Kidney tubule cell (primary cell): ENCODE data around the gene C2orf42.
"Not testable (repeated sequence)": the region's sequence is repeated elsewhere in the genome, so short reads cannot be mapped to it uniquely, and the experiment has no call there.

Experiments used
- DNase-seq: peaks from one replicate; pipeline ENCODE4 v3.0.0-alpha.2; 2018; ENCODE audit warnings: low spot score

C2orf42 gene

DNA sequence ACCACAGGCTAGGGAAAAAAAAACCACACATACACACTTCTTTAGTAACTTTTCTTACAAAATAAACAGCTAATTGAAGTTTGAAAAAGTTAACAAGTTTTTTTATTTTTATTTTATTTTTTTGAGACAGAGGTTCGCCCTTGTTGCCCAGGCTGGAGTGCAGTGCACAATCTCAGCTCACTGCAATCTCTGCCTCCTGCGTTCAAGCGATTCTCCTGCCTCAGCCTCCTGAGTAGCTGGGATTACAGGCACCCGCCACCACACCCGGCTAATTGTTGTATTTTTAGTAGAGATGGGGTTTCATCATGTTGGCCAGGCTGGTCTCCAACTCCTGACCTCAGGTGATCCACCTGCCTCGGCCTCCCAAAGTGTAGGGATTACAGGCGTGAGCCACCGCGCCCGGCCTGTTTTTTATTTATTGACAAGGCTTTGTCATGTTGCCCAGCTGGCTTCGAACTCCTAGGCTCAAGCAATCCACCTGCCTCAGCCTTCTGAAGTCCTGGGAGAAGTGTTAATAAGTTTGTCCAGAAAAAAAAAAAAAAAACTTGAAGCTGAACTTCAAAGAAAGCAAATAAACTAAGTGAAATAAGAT is 21.1 kb downstream of the C2orf42 start:
- not testable (repeated sequence) for DNase-seq

DNA sequence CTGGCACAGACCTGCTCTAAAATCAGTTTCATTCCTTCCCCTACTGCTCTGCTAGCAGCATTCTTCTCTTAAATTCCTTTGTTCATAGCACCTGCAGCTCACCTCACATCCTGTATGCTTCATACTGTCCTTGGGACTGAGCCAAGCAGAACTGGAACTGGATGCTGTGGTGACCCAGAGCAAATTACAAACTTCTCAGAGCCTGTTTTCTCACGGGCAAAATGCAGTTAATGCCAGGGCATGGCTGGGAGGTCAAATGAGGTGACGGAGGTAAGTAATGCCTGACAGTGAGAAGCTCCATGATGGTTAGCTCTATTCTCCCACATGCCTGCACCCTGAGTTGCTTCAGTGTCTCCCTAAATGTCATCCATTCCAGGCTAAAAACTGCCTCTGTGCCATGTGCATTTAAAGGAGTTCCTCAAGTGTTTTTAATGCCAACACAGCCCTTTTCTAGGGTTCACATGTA is 29.7 kb downstream of the C2orf42 start:
- DNase-seq, result peak; percentile 91

DNA sequence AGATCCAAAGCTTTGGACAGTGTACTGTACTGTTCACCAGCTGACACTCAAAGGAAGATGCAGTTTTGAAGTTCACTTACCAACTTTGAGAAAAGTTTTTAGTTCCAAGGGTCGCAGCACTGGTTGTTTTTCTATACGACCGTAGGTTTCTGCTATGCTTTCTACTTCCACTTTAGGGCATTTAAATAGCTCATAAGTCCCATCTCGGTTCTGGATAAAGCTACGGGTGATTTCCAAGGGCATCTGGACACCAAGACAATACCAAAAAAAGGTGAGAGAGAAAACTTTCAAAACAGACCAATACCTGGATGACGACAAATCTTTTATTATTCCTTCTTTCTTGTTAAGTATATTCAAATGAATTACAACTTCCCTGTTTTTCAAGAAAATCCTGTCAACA is 30.3 kb downstream of the C2orf42 start:
- no peak for DNase-seq

DNA sequence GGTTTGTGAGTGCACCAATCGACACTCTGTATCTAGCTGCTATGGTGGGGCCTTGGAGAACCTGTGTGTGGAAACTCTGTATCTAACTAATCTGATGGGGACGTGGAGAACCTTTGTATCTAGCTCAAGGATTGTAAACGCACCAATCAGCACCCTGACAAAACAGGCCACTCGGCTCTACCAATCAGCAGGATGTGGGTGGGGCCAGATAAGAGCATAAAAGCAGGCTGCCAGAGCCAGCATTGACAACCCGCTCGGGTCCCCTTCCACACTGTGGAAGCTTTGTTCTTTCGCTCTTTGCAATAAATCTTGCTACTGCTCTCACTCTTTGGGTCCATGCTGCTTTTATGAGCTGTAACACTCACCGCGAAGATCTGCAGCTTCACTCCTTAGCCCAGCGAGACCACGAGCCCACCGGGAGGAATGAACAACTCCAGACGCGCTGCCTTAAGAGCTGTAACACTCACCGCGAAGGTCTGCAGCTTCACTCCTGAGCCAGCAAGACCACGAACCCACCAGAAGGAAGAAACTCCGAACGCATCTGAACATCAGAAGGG is 41.6 kb downstream of the C2orf42 start:
- not testable (repeated sequence) for DNase-seq

DNA sequence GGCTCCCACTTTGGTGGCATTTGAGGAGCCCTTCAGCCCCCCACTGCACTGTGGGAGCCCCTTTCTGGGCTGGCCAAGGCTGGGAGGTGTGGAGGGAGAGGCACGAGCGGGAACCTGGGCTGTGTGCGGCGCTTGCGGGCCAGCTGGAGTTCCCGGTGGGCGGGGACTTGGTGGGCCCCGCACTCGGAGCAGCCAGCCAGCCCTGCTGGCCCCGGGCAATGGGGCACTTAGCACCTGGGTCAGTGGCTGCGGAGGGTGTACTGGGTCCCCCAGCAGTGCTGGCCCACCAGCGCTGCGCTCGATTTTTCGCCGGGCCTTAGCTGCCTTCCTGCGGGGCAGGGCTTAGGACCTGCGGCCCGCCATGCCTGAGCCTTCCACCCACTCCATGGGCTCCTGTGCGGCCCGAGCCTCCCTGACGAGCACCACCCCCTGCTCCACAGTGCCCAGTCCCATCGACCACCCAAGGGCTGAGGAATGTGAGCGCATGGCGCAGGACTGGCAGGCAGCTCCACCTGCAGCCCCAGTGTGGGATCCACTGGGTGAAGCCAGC is 42.5 kb downstream of the C2orf42 start:
- not testable (repeated sequence) for DNase-seq

DNA sequence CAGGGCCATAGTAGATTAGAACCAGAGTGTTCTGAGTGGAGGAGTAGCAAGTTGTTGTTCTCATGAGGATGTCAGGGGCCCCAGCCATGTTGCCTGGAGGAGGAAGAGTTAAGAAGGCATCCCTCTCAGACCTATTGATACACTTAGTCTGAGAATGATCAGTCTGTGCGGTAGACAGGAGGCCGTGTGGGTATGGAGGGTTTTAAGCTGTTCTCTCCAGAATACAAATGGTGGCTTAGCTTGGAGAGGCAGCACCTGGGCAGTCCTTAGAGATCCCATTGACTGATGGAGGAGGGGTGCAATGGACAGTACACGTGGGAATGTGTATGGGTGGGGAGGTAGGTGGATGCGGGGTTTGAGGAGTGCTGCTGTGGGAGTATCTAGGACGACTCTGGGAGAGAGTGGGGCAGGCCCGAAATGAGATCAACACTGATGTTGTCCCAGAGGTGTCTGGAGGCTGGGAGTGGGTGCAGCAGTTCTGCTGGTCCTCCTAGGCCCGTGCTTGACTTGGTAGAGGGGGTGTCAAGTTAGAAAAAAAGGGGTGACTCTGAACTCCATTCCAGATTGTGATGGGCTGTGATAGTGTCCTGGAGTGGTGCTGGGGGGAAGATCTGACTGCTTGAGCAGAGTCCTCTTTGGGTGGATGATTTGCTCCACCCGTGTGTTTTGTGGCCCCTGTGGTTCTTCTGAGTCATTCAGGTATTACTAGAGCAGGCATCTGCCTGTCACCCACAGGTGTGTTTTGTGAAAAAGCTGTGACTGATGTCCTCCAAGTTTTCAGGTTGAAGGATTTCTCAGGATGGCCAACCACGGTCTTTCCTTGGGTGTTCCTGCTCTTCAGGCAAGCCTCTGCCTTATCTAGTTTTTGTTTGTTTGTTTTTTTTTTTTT is 44.7 kb downstream of the C2orf42 start:
- peak; percentile 40 for DNase-seq

DNA sequence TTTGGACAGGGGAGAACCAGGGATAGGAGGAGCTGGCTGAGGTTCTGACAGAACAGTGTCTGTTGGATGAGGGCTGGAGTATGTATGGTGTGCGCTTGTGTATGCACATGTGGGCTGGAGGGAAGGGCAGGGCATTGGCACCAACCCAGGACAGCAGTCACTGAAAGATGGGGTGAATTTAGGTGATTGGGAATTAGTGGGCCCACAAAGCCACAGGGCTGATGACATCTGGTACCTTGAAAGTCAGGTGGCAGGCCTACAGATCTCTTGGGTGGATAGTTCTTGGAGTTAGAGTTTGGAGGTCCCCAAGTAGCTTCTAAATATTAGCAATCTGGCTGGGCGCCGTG is 45.7 kb downstream of the C2orf42 start:
- DNase-seq, result no peak

DNA sequence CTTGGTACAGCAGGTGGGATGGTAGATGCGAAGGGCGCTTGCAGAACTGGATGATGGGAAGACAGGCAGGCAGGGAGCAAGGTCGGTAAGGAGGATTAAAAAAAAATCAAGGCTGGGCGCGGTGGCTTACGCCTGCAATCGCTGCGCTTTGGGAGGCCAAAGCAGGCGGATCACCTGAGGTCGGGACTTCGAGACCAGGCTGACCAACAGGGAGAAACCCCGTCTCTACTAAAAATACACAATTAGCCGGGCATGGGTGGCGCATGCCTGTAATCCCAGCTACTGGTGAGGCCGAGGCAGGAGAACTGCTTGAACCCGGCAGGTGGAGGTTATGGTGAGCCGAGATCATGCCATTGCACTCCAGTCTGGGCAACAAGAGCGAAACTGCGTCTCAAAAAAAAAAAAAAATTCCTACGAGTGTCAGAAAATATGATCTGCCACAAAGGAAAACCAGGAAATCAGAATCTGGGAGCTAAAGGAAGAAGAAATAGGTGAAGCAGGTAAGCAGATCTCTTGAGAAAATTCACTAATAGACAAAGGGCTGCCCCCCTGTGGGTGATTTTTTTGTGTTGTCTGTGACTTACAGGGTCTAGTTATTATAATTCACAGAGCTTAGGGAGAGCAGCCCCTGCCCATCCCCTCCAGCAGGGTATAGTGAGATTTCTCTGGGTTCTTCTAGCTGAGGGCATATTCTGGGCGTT is 46.2 kb downstream of the C2orf42 start:
- DNase-seq, result no peak

DNA sequence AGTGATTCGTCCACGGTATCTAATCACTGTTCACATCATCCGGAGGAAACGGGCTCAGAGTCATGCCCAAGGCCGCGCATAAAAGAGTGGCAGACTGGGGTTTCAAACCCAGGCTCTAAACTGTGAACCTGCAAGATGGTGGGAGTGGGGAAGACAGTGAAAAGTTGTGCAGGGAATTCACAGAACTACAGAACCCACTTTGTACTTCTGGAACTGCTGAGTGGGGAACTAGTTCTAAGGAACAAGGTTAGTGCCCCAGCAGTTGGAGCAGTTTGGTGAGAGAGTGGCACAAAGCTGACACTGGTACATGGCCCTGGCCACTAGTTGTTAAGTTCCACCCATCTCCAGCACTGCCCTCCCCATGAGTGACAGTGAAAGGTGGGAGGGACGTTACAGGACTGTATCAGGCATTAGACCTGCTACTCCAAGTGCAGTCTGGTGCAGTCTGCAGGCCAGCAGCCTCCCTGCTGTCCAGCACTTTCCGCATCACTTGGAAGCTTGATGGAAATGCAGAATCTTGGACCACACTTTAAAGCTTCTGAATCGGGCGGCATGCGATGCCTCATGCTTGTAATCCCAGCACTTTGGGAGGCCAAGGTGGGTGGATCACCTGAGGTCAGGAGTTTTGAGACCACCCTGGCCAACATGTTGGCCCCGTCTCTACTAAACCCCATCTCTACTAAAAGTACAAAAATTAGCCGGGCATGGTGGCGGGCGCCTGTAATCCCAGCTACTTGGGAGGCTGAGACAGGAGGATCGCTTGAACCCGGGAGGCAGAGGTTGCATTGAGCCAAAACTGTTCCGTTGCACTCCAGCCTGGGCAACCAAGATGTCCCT is 47.3 kb downstream of the C2orf42 start:
- DNase-seq, result peak; percentile 59

DNA sequence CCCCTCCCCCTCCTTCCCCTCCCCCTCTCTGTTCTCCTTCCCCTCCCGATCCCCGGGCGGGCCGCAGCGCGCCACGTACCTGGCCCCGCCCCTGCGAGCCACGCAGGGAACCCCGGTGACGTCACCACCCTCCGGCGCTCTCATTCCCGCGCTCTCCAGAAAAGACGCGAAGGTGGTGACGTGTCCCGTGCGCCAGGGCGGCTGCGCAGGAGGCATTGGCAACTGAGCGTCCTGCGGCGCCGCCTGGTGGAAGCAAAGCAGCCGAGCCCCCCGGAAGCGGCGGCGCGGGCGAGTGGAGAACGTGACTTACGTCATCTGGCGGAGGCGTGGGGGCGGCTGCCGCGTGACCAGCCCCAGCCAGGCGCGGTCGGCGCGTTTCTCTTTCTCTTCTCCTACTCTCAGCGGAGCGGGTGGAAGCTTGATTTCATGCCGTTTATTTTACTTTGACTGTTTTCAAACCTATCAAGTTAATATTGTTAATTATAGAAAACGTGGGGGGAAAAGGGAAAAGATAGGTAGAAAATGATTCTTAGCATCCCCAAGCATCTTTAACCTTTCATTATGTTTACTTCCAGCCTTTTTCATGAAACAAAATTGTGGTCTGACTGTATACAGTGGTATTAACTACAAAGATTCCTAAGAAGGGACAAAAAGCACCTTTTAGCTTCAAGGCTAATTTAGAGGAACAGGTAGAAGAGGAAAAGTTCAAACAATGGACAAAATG is 48.1 kb downstream of the C2orf42 start:
- peak; percentile 100 for DNase-seq

DNA sequence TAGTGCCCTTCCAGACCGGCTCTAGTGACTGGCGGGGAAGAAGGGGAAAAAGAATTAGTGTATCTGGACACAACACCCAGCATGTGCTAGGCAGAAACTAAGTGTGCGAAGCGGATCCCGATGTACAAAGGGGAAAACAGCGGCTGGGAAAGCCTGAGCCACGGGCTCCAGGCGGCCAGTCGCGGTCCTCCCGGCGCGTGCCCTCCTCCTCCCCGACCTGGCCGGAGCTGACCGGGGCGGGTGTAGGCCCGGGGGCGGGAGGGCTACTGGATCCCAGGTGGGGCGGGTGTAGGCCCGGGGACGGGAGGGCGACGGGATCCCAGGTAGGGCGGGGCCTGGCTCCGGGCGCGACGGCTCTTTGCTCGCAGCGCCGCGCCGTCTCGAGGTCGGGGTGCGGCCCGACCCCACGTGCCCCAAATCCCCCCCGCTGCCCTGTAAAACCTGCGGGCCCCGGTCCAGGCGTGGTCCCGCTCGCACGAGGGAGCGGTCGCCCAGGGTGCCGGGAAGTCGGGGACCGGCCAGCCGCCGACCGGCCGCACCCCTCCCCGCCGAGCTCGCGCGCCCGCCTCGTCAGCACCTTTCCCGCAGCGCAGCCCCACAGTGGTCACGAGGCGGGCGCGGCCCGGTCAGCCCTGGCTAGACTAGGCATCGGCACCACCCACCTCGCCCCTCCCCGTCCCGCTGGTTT is 48.8 kb downstream of the C2orf42 start:
- peak; percentile 78 for DNase-seq

DNA sequence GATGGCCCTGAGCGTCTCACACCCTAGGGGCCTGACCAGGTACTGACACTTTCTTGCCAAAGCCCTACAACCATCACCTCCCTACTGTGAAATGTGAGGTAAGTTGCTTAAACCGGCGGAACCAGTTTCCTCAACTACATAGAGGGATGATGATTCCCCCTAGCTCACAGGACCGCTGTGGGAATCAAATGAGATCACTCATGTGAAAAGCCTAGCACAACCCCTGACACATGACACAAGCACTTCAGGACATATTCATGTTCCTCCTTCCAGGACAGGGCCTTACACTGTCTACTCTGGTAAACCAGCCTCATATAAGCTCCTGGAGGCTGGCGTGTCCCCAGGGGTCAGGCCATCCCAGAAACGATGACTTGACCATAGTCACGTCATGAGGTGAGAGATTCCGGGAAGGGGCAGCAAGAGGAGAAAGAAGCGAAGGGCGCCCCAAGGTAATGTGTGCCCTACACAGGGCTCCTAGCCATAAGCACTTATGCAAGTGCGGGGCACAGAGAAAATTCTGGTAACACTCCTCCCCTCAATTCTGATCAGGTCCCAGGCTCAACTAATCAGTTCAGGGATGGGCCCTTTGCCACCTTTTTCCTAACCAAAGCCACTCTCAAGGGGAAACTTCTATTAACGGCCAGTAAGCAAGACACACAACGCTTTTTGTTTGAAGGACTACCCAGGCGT is 49.5 kb downstream of the C2orf42 start:
- peak; percentile 98 for DNase-seq

DNA sequence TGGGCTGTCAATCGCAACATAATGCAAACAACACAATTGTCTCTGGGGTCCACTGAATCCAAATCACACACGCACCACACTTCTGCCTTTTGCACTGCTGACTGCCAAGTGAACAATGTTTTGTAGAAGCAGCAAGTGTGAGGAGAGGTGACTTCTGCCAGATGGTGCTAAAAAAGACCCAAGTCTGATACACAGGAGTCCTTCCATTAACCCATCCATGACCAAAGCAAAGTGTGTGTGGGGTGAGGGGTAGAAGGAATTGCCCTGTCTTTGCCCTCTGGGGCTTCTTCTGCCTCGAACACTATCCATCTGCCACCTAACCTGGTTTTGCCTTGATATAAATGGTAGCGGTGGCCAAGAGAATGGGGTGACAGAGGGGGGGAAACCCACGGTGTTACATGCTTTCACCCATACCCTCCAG is 50.0 kb downstream of the C2orf42 start:
- no peak for DNase-seq

DNA sequence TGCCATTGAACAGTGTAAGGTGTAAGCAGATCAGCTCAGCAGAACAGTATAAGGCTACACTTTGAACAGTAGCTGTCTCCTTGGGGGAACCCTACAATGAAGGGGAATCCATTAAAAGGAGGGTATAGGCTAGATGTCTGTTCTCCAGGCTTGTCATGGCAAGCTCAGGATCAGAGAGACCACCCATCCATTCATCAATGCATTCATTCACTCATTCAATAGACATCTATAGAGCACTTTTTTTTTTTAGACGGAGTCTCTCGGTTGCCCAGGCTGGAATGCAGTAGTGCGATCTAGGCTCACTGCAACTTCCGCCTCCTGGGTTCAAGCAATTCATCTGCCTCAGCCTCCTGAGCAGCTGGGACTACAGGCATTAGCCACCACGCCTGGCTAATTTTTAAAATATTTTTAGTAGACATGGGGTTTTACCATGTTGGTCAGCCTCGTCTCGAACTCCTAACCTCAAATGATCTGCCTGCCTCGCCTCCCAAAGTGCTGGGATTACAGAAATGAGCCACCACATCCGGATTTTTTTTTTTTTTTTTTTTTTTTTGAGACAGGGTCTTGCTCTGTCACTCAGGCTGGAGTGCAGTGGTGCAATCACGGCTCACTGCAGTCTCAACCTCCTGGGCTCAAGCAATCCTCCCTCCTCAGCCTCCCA is 56.4 kb downstream of the C2orf42 start:
- DNase-seq, result not testable (repeated sequence)

DNA sequence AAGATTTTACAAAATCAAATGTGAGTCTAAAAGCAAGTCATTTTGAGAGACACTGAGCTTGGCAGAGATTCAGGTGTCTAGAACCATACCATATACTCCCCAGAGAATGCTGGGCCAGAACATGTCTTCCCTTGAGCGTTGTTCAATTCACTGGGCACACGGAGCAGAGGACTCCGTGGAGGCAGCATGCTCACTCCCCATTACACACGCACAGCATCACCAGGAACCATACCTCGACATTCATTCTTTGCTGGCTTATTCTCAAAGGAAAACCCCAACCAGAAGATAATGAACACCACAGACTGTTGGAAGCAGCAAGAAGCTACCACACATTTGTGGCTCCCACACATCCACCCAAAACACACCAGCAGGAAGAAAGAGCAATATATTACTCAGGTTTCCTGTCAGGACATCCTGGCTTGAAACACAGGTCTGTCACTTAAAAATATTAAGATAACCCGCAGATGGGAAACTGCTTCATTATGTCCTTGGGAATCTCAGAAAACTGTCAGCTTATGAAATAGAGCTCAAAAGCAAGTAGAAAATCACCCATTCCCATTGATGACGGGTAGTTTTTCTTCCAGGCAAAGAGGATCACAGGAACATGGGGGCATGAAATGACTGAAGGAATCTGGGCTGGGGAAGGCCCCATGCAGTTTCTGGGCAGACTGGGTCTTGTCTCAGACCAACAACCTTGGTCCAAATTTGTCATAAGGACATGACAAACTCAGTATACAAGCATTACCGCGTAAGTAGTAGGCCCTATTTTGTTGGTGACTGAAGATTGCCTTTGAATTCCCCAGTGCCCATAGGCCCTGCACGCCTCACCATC is 57.1 kb downstream of the C2orf42 start:
- DNase-seq, result no peak

DNA sequence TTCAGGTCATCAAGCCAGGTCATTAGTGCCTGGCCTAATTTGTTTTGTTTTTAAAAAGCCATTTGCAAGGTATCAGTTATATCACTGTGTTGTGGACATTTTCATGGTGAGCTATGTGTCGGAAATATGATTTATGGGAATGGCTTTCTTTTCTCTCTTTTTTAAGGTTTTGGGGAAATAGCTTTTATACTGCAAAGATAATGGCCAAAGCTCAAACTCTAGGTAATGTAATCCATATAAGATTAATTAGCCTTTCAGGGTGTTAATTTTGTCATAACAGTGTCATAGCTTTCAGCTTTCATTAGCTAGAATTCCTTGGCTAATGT is 57.7 kb downstream of the C2orf42 start:
- no peak for DNase-seq

DNA sequence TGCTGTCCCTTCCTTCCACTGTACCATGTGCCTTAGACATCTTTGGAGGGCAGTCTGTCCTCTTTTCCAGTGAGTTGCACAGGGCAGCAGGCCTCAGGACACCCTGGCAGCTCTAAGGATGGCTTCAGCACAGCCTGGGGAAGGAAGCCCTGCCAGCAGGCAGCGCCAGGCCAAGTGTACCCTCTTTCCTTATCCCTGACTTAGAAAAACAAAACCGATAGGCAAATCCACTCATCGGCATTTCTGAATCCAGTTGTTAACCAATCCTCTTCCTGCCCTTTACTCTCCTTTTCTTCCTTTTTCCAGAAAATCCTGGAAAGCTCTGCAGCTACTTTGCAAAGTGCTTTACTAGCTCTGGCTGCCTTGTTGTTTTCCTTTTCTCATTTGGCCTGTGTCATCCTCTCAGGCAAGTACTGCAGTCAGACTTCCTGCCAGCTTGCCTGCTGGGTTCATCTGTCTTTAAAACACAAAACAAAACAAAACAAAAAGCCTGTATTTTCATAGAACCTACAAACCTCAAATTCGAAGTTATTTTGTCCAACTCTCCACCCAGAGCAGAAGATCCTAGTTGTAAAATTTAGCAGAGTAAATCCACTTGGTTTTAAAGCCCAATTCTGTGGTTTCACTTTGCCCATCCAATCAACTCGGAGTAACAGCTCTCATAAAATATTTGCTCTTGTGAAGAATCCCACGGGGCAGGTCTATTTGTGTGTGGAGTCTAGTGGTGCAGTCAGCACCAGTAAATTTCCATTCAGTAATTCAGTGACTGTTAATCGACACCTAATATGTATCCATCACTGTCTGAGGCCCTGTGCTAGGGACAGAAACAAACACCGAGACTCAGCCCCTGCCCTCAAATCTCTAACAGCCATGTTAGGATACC is 58.3 kb downstream of the C2orf42 start:
- peak; percentile 60 for DNase-seq
